ENCODE measurements around the gene MAL.

Gene MAL

DNA sequence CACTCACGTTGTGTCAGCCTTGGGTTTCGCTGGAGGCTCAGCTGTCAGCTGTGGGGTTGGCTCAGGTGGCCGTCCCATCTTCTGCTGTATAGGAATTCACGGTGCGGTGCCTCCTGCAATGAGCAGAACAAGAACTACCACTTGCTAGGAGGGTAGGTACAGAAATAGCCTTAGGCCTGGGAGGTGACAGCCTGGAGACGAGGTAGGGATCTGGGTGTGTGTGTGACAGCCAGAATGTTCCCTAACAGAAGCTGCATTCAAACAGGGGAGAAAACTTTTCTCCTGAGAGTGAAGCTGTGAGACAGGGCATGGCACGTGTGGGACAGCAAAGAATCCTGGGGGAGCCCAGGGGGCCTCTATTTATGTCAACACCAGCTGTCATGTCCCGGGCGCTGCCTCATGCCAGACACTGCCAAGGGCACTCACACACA is 8.4 kb upstream of the MAL start:
- DNase-seq: no peak

DNA sequence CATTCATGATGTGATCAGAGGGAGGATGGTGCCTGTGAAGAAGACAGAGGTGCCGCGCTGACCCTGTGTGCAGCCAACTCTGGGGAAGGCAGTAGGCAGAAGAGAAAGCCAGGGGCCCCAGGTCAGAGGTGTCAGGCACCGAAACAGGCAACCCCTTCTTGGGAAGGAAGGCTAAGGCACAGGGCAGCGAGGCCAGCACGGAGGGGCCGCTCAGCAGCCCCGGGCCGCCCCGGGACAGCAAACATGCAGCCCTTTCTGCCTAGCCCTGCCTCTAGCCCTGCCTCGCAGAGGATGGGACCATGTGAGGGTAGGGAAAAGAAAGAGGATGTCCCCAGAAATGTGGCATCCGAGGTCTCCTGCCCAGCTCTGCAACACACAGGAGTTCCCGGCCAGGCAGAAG is 7.7 kb upstream of the MAL start:
- no peak for DNase-seq

DNA sequence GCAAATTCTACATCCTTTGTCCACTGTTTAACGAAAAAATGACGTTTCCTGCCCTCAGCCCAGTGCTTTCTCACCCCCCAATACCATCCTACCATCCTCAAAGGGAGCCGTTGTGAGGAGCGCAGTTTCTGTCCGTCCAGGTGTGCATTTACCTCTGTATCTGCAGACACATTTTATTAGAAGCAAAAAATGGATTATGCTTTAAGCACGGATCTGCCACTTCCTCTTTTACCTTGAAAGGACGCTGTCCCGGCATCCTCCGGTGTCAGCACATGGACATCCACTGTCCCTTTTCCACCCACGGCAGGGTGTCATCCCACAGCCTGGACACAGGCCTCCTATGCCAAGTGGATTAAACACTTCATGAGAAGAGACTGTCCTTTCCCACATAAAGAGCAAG is 7.2 kb upstream of the MAL start:
- no peak for DNase-seq

DNA sequence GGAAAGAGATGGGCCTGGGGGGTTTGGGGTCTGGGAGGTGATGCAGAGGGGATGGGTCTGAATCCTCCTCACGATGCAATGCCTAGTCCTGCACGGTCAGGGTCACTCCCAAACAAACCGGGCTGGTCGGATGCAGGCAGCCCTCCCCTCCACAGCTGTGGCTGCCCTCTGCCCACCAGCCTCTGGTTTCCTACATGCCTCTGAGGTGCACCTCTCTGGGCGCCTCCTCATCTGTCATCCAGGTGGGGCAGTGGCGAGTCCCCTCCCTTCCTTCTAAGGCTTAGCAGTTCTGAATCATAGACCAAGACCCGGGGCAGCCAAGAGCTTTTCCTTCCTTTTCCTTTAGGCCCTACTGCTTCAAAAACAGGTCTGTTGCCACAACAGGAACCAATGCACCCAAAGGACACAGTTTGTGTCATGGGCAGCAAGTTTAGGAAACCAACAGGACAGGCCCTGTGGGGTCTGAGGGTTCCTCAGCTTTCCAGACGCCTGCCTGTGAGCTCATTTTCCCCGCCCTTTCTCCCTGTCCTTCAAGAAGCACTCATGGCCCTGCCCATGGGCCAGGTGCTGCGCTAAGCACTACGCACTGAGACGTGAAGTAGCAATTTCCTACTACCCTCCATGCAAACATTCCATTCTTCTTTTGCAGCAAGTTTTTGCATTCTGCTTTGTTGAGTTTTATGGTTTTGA is 6.5 kb upstream of the MAL start:
- no peak for DNase-seq

DNA sequence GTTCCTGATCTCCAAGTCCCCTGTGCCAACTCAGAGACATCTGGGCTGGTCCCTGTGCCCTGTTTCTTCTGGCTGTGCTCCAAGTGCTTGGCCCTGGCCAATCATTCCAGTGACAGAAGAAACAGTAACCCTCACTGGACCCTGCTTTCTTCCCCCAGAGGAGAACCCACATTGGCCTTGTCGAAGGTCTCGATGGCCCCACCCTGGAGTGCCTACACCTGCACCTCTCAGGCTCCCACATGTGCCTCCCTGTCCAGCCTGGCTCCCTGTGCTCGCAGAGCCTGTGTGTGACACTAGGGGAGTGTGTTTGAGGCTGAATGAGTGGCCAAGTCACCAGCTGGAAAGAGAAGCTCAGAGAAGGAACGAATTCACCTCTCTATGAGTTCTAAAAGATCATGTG is 5.9 kb upstream of the MAL start:
- no peak for DNase-seq

DNA sequence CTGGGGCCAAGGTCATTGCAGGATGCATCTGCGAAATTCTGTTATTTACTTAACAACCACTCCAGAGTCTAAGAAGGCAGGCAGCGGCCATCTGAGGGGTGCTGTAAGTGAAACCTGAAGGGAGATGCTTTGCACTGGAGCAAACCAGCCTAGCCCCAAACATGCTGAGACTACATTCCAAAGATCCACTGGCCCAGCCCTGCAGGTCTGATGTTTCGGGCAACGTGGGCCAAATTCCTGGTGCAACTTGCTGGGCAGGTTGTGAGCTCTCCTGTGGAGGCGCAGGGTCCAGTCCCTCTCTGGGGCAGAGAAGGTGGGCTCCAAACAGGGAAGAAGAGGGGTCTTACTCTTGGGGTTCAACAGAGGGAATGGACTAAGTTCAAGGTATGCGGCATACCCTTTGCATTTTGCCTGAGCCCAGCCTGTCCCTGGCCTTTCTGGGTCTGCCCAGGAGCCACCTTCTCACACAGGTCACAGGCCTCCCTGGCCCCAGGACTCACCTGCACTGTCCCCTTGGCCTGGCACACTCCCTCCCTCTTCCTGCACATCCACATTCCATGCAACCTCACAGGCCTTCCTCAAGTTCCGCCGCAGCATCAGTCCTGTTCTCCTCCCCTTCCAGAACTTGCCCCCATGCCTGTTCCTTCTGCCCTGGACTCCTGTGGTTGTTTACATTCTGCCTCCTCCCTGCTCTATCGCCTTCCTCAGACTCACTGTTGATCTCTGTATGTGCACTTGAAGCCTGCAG is 5.1 kb upstream of the MAL start:
- DNase-seq: no peak

DNA sequence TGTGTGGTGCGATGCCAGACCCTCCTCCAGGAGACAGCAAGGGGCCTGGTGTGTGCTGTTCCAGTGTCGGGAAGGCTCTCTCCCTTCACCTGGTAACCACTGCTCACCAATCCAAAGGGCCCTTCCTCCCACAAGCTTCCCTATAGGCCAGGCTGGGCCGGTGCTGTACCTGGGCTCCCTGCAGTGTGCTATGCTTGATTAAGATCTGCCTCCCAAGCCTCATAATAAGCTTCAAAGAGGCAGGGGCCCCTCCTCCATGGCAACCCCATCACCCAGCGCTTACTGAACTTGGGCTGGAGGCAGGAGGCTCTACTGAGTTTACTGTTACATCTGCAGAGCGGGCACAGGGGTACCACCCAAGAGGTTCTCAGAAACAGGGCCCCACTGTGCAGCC is 4.5 kb upstream of the MAL start:
- no peak for DNase-seq

DNA sequence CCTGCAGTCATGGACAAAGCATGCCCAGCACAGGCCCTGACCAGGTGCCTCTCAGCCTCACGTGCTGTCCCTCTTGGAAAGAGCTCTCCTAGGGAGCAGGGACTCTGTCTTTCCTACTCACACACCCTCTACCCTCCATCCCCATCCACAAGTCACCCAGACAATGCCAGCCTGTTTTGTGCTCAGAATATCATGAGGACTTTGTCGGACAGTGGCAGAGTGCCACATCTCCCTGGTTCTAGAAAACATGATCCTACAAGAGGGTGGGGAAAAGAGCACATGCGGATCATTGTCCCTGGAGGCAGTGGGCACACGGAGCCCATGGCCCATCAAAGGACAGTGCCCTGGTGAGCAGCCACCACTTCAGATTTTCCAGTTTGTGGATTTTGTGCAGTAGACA is 3.7 kb upstream of the MAL start:
- no peak for DNase-seq

DNA sequence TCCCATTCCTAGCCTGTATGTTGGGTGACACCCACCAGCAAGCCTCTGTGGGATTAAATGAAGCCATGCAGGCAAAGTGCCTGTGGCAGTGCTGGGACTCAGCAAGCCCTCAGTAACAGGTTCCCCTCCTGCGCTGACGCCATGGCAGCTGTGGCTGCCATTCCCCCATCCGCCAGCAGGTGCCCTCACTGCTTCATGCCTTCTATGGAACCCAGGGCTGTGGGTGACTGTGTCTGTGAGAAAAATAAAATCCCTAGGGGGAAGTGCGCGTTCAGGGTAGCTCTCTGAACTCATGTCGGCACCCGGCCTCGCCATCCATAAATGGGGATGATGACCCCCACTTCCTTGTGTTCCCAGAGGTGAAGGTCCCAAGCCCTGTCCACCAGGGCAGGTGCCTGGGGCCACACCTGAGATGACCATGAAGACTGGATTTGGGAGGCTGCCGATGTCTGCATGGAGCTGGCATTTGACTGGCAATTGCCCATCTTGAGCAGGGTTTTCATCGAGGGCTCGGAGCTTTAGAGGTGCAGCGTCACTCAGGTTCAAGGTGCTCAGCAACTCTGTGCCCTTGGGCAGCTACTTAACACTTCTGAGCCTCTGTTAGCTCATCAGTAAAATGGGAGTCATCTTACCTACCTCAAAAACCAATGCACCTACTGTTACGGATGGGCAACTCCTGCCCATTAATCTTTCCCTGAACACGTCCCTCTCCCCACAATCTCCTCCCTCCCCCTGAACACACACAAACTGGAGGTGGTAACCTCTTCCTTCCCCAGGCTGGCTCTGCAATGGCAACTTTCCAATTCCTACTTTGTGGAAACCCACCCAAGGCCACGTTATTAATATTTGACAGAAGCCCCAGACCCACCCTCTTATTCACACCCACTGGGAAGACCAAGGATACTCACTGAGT is 2.9 kb upstream of the MAL start:
- DNase-seq: peak; percentile 84

DNA sequence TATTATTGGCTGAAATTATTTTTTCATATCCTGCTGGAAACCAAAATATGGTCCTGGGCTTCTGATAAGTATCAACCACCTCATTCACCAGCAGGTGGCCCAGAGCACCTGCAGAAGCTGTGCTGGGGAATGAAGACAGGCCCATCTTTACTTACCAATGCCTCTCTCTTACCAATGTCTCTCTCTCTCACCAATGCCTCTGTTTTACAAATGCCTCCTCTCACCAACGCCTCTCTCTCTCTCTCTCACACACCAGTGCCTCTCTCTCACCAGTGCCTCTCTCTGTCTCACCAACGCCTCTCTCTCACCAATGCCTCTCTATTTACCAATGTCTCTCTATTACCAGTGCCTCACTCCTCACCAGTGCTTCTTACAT is 2.3 kb upstream of the MAL start:
- peak; percentile 74 for DNase-seq

DNA sequence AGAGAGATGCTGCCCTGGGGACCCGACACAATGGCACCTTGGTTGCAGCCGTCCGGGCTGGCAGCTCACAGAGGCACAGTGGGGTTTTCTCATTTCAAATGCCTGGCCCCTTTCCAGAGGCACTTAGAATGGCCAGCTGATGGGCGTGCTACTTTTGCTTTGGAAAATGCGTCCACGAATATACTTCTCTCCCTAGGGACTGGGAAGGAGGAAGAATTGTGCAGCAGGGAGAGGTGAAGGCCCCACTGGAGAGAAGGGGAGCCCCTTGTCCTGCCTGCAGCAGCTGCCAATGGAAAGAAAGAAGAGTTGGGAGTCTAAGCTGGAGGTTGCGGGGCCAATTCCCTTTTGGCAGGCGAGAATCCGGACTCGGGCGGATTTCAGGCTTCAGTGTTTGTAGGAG is 1.1 kb upstream of the MAL start:
- DNase-seq: no peak

DNA sequence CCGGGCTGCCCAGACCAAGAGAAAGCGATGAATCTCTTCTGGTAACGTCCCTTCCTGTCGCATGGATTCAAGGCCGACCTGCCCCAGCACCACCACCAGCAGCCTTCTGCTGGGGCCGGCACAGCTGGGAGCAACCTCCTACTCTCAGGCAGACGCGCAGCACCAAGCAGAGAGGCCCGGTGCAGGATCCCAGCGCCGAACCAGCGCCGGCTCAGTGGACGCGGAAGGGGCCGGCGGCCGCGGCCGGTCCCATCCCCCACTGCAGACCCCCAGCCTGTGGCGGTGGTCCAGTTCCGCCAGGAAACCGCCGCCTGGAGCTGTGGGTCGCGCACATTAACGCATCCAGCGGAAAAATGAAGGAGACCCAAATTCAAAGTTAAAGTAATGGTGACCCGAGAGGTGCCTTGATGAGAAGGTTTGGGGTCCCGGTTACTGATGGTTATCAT is 525 bp upstream of the MAL start:
- DNase-seq: no peak

DNA sequence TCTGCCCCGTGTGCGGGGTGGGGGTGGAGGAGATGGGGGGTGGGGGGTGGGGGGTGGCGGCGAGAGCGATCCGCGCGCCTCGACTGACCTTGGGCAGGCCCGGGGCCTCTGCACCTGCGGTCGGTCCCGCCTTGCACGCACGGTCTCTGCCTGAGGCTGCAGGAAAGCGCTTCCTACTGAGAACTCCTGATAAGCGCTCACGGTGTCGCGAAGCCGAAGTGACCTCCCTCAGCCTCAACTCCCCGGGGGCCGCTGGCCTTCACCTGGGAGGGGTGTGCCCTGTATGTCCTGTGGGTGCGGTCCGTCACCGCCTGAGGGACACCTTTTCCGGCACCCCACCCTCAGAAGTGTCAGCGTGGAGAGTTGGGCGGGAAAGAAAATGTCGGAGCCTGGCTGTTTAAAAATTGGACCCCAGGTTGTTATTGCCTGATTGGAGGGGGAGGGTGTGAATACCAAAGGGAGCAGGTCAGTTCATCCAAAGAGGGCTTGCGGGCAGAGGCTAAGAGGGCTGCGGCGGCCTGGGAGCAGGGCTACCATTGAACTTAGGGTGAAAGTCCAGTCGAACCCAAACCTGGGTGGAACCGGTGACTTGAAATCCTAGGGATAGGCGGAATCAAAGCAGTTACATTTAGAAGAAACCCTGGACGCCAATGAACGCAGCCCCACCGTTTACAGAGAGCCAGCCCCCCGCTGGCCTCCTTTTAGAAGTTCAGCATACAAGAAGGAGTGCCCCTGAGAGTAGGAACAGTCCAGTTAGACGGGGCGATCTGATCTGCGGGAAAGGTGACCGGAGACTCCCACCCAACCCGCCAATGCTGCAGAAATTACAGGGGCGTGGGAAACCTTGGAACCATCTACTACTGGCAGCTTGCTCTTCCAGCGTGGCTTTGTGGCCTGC is 1.2 kb downstream of the MAL start:
- DNase-seq: peak; percentile 7

DNA sequence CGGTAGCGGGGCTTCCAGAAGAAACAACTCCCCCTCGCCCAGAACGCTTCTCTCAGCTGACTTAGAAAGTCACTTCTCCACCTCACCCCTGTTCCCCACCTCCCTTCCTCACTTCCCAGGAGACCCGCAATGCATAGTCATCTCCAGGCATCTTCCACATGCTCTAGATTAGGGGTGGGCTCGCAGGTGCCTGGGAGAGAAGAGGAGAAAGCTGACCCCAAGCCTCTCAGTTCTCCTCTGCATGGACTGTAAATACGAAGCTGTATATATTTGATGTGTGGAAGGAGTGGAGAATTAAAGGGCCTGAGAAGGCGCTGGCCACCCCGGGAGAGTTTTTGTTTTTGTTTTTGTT is 1.8 kb downstream of the MAL start:
- DNase-seq: no peak

DNA sequence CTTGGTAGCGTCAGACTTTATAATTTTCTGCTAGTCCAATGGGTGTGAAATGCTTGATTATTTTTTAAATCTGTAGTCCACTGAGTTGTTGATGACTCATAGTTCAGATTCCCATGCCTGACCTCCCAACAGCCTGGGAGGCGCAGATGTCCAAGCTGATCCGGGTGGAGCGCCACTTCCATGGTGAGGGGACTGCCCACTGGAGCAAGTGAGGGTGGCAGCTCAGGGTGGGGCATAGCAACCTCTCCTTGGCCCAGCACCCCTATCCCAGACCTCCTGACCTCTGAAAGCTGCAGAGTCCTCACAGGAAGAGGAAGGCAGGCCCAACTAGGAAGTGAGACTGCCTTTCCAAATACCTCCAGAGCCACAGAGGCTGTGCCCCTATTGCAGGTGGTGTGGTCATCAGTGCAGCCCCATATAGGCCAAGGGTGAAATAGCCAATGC is 4.4 kb downstream of the MAL start:
- no peak for DNase-seq

DNA sequence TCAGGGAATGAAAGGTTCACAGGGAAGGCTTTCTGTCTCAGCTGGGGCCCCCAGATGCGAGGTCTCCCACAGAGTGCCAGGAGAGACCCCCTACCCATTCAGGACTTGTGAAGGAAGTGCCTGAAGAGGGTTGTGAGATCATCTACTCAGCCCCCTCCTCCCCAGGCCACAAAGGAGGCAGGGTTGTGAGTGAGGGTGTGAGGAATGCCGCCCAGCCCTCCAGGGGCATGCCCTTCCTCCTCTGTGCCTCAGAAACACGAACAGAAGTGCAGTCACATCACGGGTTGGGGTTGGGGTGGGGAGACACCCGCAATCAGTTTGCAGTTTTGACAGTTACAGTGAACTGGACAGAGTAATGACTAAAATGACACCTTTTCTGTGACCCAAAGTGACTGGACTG is 5.0 kb downstream of the MAL start:
- DNase-seq: no peak

DNA sequence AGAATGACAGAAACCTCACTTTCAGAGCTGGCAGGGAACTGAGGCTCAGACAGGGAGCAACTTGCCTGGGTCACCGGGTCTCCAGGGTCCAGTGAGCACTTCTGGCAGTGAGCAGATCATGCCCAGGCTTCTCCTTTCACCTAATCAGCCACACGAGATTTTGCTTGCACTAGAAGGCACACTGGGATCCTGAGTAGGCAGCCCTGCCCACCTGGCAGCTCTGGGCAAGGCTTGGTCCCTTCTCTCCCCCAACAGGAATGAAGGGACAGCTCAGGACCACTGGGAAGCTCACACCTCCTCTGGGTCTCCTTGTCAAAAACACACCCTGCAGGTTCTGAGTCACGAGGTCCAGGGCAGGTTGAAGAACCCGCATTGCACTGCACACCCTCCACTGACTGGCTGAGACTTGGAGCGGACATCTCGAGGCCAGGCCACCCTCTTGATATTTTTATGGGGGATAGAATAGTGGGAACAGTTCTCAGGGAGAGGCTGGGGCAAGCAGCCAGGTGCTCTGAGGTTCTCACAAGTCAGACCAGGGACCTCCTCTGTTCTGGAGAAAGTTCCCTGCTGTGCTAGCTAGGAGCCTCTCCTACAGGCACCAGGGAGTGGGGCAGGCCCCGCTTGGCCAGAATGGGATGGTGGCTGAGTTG is 5.7 kb downstream of the MAL start:
- no peak for DNase-seq

DNA sequence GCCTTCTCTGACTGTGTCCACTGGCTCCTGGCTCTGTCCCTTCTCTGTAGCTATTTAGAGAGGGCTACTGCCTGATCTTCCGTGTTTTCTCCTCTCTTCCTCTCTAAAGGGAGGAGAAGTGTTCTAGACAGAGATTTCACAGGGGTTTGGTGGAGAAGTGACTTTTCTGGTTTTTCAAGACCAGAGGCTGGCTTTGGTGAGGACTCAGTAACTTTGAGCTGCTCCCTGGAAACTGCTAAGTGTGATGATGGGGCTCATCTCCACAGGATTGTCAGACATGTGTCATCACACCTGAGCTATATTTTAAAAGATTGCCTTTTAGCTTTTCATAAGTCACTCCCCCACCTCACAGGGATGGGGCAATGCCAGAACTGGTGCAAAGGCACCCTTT is 6.2 kb downstream of the MAL start:
- no peak for DNase-seq

DNA sequence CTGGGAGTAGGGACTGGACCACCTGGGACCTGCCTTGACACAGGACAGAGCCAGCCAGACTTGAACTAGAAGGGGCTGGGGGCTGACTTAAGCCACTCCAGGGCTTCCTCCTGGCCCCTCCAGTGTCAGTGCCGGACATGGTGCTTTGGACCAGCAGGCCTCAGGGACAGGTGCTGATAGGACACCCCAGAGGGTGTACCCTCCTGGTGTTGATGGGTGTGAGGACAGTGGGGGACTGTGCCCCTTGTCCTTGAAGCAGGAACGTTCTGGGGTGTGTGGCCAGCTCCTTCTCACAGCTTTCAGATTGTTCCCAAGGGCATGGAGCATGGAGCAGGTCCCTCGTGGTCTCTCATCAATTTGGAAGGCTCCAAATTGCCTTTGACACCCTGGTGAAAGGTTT is 6.8 kb downstream of the MAL start:
- DNase-seq: no peak

DNA sequence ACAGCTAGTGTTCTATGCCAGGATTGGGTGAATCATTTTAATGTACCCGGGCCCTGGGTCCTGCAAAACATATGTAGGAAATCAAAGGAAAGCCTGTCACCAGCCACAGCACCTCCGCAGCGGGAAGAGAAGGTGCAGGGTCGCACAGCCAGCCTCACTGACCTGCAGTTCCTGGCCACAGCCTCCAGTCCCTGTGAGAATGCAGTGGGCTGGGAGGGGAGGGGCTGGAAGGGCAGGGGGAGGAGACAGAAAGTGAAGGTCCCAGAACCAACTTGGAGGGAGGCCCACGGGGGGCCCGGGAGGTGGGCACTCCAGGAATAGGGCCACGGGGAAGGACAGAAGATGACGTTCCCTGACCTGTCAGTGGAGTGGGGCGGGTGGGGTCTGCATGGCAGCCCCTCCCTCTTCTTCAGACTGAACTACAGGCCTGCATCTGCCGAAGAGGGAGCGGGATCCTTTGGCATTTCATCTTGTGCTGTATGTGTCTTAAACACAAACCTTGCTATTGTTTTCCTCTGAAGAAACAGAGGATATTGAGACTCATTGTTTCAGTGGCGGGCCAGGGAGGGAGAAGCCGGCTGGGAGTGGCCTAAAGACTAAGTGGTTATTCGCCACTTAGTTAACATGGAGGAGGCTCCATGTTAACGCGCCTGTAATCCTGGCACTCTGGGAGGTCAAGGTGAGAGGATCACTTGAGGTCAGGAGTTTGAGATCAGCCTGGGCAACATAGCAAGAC is 7.5 kb downstream of the MAL start:
- no peak for DNase-seq

DNA sequence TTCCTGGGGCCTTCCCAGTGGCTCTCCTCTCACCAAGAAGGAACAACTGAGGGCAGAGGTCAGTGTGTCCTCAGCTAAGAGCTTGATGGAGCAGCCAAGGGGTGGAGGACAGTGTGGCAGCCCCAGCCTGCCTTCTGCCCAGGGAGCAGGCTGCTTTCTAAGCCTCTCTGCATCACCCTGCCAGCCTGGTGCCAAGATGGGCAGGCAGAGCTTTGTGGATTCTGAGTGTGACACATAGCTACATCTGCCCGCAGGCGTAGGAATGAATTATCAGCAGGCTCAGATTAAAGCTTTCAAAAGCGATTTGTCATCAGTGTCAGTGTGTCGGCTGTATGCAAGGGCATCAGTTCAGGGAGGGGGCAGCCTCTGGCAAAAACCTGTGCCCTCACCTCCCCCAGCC is 8.7 kb downstream of the MAL start:
- no peak for DNase-seq

DNA sequence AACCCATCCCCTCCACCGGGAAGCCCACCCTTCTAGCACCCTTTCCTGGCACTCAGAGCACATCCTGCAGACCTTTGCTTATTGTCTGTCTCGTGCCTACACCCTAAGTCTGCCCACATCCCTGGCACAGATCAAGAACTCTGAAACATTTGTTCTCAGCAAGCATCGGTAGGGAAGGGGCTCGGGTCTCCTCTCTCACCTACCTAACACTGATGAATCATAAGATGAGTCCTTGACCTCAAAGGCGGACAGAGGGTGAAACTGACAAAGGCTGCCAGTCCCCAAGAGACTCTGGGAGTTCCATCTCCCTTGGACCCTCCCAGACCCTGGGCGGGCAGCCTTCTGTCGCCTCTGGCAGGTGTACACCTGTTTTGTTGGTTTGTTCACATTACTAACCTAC is 9.3 kb downstream of the MAL start:
- DNase-seq: no peak

Data from CD4-positive, alpha-beta T cell treated with Interleukin-10 for 1 hour (primary cell).